K562 (cell line): ENCODE results near the gene ATG7. TPM values are rescaled to one million over a fixed set of nuclear protein-coding genes. Genes with fewer than 3 reads are reported as not detected.

Experiments used
- ATAC-seq: fragments of 200-7000 bp; cut with Tn5 transposase; 3 replicates; pipeline ENCODE4 v1.9.1; 2020; ENCODE audit warnings: moderate library complexity
- BruUV-seq: library from RNA; stranded (reverse); fragments of 400-500 nt; replicated peaks from 2 replicates; lab custom pipeline; 2021; lab: Mats Ljungman, UMichigan
- CTCF ChIA-PET: fragments of 300-600 bp; formaldehyde crosslinking; extraction: SDS; loops from one replicate; lab custom pipeline; 2021; ENCODE audit warnings: low intra/inter-chr PET ratio; lab: Yijun Ruan, JAX
- POLR2A ChIA-PET: fragments of 300-600, 350-650 bp; sonication (Branson Sonifier 250); formaldehyde crosslinking; extraction: SDS; loops from one replicate; lab custom pipeline; 2021; ENCODE audit warnings: antibody characterized with exemption, inconsistent platforms; lab: Yijun Ruan, JAX
- DNase-seq, 4 experiments: peaks; one replicate each; pipeline versions ENCODE4 v3.0.0 to v3.0.0-alpha.2; 2011 to 2018; ENCODE audit warnings: low spot score in 3 of 4, mixed read lengths in 3 of 4; ENCODE audit errors: extremely low read depth in 1 of 4
- FAIRE-seq: peaks from 2 replicates; lab custom pipeline; 2011; peaks lifted over from hg19 to GRCh38; lab: Jason Lieb, UNC
- H2AFZ ChIP-seq: 2 replicates; pipeline ENCODE4 v1.6.0; 2011; ENCODE audit warnings: low read depth, low read length, control low read depth, inconsistent platforms
- H3K27ac ChIP-seq: fragments of 200-600 bp; 3 replicates; pipeline ENCODE4 v1.8.0; 2011; ENCODE audit warnings: low read depth, mild to moderate bottlenecking, control low read depth, inconsistent platforms, low read length, moderate library complexity, mixed read lengths; ENCODE audit errors: extremely low read depth
- H3K27me3 ChIP-seq, 2 experiments: fragments of 300-600 bp in 1 of 2; 2 replicates in 1 of 2; 3 replicates in 1 of 2; pipeline versions ENCODE4 v1.6.0 to v1.8.0; 2011; ENCODE audit warnings: inconsistent platforms in 2 of 2, low read length in 2 of 2, mild to moderate bottlenecking in 1 of 2, mixed read lengths in 1 of 2, moderate library complexity in 1 of 2; ENCODE audit not compliant: control insufficient read depth in 2 of 2, insufficient read depth in 2 of 2
- H3K36me3 ChIP-seq: fragments of 300-600 bp; 3 replicates; pipeline ENCODE4 v1.8.0; 2011; ENCODE audit warnings: mild to moderate bottlenecking, low read length, inconsistent platforms; ENCODE audit not compliant: control insufficient read depth, insufficient read depth
- H3K4me1 ChIP-seq, 2 experiments: fragments of 200-600 bp in 1 of 2; replicated peaks in 1 of 2; 2 replicates in 1 of 2; 3 replicates in 1 of 2; pipeline versions ENCODE4 v1.5.1 to v1.8.0; 2011; ENCODE audit warnings: inconsistent platforms in 2 of 2, low read length in 2 of 2, mild to moderate bottlenecking in 1 of 2, mixed read lengths in 1 of 2, moderate library complexity in 1 of 2; ENCODE audit not compliant: control insufficient read depth in 2 of 2, insufficient read depth in 2 of 2
- H3K4me2 ChIP-seq: 2 replicates; pipeline ENCODE4 v1.6.1; 2011; ENCODE audit warnings: low read length, control low read depth, inconsistent platforms, mixed read lengths; ENCODE audit not compliant: insufficient read depth
- H3K4me3 ChIP-seq: fragments of 200-600 bp; sonication (generic), shearing (Covaris generic); 2 replicates; pipeline ENCODE4 v1.5.1; 2016; ENCODE audit warnings: control low read depth, inconsistent platforms
- H3K79me2 ChIP-seq: fragments of 200-600 bp; 3 replicates; pipeline ENCODE4 v1.8.0; 2011; ENCODE audit warnings: low read length, inconsistent platforms; ENCODE audit not compliant: control insufficient read depth, insufficient read depth
- H3K9ac ChIP-seq, 2 experiments: 2 replicates each; pipeline versions ENCODE4 v1.6.0 to v1.6.1; 2011; ENCODE audit warnings: low read depth in 2 of 2, low read length in 2 of 2, control low read depth in 1 of 2, inconsistent platforms in 1 of 2, mild to moderate bottlenecking in 1 of 2, mixed read lengths in 1 of 2; ENCODE audit not compliant: insufficient read depth in 1 of 2
- H3K9me1 ChIP-seq: one replicate; pipeline ENCODE4 v1.6.0; 2011; ENCODE audit warnings: inconsistent platforms, mild to moderate bottlenecking, low read length, moderate library complexity; ENCODE audit not compliant: control insufficient read depth, insufficient read depth
- H3K9me3 ChIP-seq: replicated peaks from 2 replicates; pipeline ENCODE4 v1.5.1; 2011; ENCODE audit warnings: low read depth, low read length, inconsistent platforms; ENCODE audit not compliant: control insufficient read depth, insufficient read depth
- H4K20me1 ChIP-seq: replicated peaks from 2 replicates; pipeline ENCODE4 v1.6.1; 2011; ENCODE audit warnings: low read length, inconsistent platforms, mixed read lengths; ENCODE audit not compliant: control insufficient read depth, insufficient read depth
- E2F3 ChIP-seq: fragments of 250-450 bp; sonication (Bioruptor Pico); IDR thresholded peaks from 2 replicates; pipeline ENCODE4 v1.4.0; 2020; ENCODE audit warnings: mild to moderate bottlenecking
- ELF2 ChIP-seq: fragments of 250-450 bp; sonication (Bioruptor Pico); IDR thresholded peaks from 2 replicates; pipeline ENCODE4 v1.5.0; 2021; ENCODE audit warnings: mild to moderate bottlenecking
- ETV1 ChIP-seq: fragments of 450-650 bp; conservative IDR thresholded peaks from 2 replicates; pipeline ENCODE4 v1.6.1; 2016; ENCODE audit warnings: missing genetic modification characterization, control low read depth, low read depth, missing compliant biosample characterization
- EWSR1 ChIP-seq: fragments of 450-650 bp; IDR thresholded peaks from 2 replicates; pipeline ENCODE4 v1.6.1; 2018; ENCODE audit warnings: borderline replicate concordance, mild to moderate bottlenecking, low read depth, moderate library complexity; ENCODE audit not compliant: partially characterized antibody
- HDAC1 ChIP-seq, 2 experiments: fragments of 450-650 bp; IDR thresholded peaks; 2 replicates each; pipeline ENCODE4 v1.6.1; 2016 to 2017; ENCODE audit warnings: inconsistent platforms in 1 of 2, mild to moderate bottlenecking in 1 of 2, moderate library complexity in 1 of 2
- HDGF ChIP-seq: fragments of 450-650 bp; IDR thresholded peaks from 2 replicates; pipeline ENCODE4 v1.6.1; 2016
- HNRNPLL ChIP-seq: fragments of 200-400 bp; formaldehyde crosslinking; IDR thresholded peaks from 2 replicates; pipeline ENCODE4 v1.6.1; 2017; ENCODE audit warnings: low read length, low read depth, mild to moderate bottlenecking; ENCODE audit not compliant: poor library complexity, severe bottlenecking
- MBD2 ChIP-seq: sonication (generic); IDR thresholded peaks from 2 replicates; pipeline ENCODE4 v1.6.1; 2016; ENCODE audit warnings: low read depth, borderline replicate concordance
- NFRKB ChIP-seq: fragments of 450-650 bp; IDR thresholded peaks from 2 replicates; pipeline ENCODE4 v1.6.1; 2016; ENCODE audit warnings: low read depth
- POLR2H ChIP-seq: IDR thresholded peaks from 2 replicates; pipeline ENCODE4 v1.6.1; 2016; ENCODE audit warnings: missing genetic modification characterization, low read depth, mild to moderate bottlenecking, control low read depth, missing compliant biosample characterization, moderate library complexity
- RBM39 ChIP-seq: fragments of 200-400 bp; formaldehyde crosslinking; optimal IDR thresholded peaks from 2 replicates; pipeline ENCODE3; 2018; ENCODE audit warnings: low read depth, low read length
- VEZF1 ChIP-seq: fragments of 200-800 bp; sonication (Bioruptor generic); IDR thresholded peaks from 2 replicates; pipeline ENCODE4 v1.6.1; 2017; ENCODE audit warnings: missing genetic modification characterization, missing compliant biosample characterization
- WHSC1 ChIP-seq: IDR thresholded peaks from one replicate; pipeline ENCODE4 v1.6.1; 2012; ENCODE audit warnings: low read length, control low read depth, inconsistent platforms
- ZBTB5 ChIP-seq: fragments of 450-650 bp; IDR thresholded peaks from 2 replicates; pipeline ENCODE4 v1.6.1; 2017; ENCODE audit warnings: antibody characterized with exemption
- WGBS: fragments of 100-300 bp; shearing (Covaris generic); methylation state at CpG from one replicate; pipeline ENCODE4 v1.1.6; 2016; ENCODE audit warnings: low coverage, mixed read lengths; ENCODE audit not compliant: insufficient coverage; ENCODE audit errors: missing lambda C conversion rate; 5-methylcytosine and 5-hydroxymethylcytosine counted together
- in situ Hi-C: fragments of 300-500 bp; cut with MboI; formaldehyde crosslinking; loops from 4 replicates; pipeline ENCODE4 v1.15.0; 2018; ENCODE audit warnings: inconsistent platforms, mixed read lengths
- intact Hi-C: fragments of 100-400 bp; cut with micrococcal nuclease; formaldehyde crosslinking; loops from 2 replicates; pipeline ENCODE4 v1.14.2; 2022
- polyA plus RNA-seq, 8 experiments: library from polyadenylated mRNA; depleted of rRNA in 4 of 8; stranded (reverse) in 5 of 8; unstranded in 3 of 8; fragments of >200 nt; fragmentation: Nextera tagmentation in 2 of 8; fragmentation: Illumina TruSeq in 1 of 8; extraction: Ambion mirVana in 2 of 8; extraction: Trizol in 1 of 8; gene quantifications; 2 replicates each; pipeline versions ENCODE4 v1.2.1 to v1.2.3, GENCODE V29; 2011 to 2014; ENCODE audit warnings: inconsistent platforms in 1 of 8, missing spikeins in 1 of 8
- total RNA-seq, 7 experiments: library from RNA; depleted of rRNA in 6 of 7; stranded (reverse); fragments of >200 nt in 6 of 7; fragmentation: Illumina TruSeq in 2 of 7; extraction: Trizol in 2 of 7; gene quantifications; 2 replicates each; pipeline versions ENCODE4 v1.2.1 to v1.2.3, GENCODE V29; 2011 to 2021; ENCODE audit warnings: low replicate concordance in 1 of 7

The ATG7 gene
- total and polyA plus RNA-seq, 9 of the 15 experiments (the other 6 are each of a cell fraction or from before 2014, with no cell fraction given) = 18.3 to 45.3 (median 33.6) TPM

- Histone ChIP-seq H3K27ac (no peak overlapping the region), H3K4me1 (no peaks in the 10 kb centered on the region), H3K4me3 (no peak overlapping the region), H3K36me3 (no peaks in the 10 kb centered on the region), H3K9ac (no peak overlapping the region)
- no TSS peak for BruUV-seq
- DNase-seq = no peak
- no peak for TF ChIP-seq HNRNPLL
- TF ChIP-seq NFRKB = no peak
- TF ChIP-seq POLR2H = no peak
- no peak for TF ChIP-seq ZBTB5
- TF ChIP-seq MBD2 = no peak
- TF ChIP-seq VEZF1 (CRISPR knock-in tag) = no peak
- no peak for TF ChIP-seq WHSC1
- no peak for TF ChIP-seq ETV1 (tag)
- TF ChIP-seq E2F3 (CRISPR knock-in tag) = no peak
- no peak for TF ChIP-seq HDAC1 (IDR thresholded peaks at IDR 0.05)
- TF ChIP-seq RBM39 = no peak
- TF ChIP-seq EWSR1 = no peak
- no peak for TF ChIP-seq ELF2 (CRISPR knock-in tag)
- no peak for TF ChIP-seq HDGF
- TF ChIP-seq, all 486 proteins: peak for 0
- ChIA-PET POLR2A (interaction anchor here (1.3 kb wide), 1 partner anchor 13 kb away, joined by 4 read pairs; no protein-coding TSS in a partner anchor), CTCF (no interaction called here)
- Histone ChIP-seq H3K4me2 (no peak overlapping the region), H2AFZ (no peak overlapping the region), H3K9me3 (no peaks in the 10 kb centered on the region), H3K9me1 (no peaks in the 10 kb centered on the region), H3K27me3 (no peaks in the 10 kb centered on the region), H3K79me2 (no peaks in the 10 kb centered on the region), H4K20me1 (no peaks in the 10 kb centered on the region)
- WGBS = 35% methylated on average over 1 of the region's 1 CpG
- ATAC-seq = no peak
- in situ Hi-C loops (no loop called here), intact Hi-C loops (no loop called here)
- FAIRE-seq = no peak
Measured at GRCh38 chr3:11415099-11415498, 142.9 kb downstream of the ATG7 start.
